Hypothalamus (tissue), 51 donors: ENCODE data around the gene TAF1C.
"Not testable (repeated sequence)": the region's sequence is repeated elsewhere in the genome, so short reads cannot be mapped to it uniquely, and the experiment has no call there.

Experiments
- DNase-seq, 51 donors: peaks; one replicate each; lab custom pipeline; 2025; lab: John Stamatoyannopoulos, UW

TAF1C gene

DNA sequence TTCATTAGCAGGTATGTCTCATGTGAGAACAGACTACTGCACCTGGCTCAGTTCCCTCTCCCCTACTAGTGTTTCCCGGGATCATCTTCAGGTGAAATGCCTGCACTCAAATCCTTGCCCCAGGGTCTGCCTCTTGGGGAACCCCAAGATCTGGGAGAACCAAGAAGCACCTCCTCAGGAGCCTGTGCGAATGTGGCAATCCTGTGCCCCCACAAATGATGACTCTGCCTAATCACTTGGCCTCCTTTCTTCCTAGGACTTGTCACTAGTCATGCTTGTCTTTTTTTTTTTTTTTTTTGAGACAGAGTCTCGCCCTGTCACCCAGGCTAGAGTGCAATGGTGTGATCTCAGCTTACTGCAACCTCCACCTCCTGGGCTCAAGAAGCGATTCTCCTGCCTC is 25.8 kb upstream of the TAF1C start:
- DNase-seq, result no peak

DNA sequence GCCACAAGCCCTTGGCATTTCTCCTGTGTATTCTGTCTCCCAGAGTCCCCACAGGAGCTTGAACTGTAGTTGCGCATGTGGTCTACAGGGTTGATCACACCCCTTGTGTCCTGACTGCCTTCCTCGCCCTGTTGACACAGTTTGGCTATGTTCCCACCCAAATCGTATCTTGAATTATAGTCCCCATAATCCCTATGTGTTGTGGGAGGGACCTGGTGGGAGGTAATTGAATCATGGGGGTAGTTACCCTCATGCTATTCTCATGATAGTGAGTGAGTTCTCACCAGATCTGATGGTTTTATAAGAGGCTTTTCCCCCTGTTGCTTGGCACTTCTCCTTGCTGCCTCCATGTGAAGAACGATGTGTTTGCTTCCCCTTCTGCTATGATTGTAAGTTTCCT is 25.3 kb upstream of the TAF1C start:
- DNase-seq, result no peak

DNA sequence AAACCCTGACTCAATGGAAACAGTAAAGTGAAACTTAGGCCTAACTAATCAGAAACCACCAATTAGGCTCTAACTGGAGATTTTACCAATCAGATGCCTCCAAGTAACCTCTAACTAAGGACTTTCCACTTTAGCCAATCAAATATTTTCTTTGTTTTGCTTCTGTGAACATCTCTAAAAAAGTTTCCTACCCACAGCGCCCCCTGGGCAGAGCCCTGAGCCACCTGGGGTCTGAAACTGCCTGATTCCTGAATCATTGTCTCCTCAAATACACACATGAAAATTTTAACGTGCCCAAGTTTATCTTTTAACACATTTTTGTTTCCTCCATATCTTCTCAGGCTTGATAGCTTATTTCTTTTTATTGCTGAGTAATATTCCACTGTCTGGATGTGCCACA is 23.1 kb upstream of the TAF1C start:
- DNase-seq, result no peak

DNA sequence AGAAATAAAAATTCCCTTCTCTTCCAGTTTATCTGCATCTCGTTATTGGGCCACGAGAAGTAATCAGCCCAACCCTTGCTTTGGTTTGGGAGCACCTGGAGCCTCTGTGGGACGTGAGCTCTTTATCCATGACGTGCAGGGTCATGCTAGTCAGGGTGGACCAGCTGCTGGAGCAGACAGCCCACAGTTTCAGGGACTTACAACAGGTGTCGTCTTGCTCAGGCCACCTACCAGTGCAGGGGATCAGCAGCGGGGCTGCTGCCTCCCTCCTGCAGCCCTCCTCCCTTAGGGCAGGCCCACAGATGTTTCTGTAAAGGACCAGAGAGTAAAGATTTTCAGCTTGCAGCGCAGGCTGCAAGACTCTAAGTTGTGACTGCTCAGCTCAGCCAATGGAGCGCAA is 21.0 kb upstream of the TAF1C start:
- no peak for DNase-seq

DNA sequence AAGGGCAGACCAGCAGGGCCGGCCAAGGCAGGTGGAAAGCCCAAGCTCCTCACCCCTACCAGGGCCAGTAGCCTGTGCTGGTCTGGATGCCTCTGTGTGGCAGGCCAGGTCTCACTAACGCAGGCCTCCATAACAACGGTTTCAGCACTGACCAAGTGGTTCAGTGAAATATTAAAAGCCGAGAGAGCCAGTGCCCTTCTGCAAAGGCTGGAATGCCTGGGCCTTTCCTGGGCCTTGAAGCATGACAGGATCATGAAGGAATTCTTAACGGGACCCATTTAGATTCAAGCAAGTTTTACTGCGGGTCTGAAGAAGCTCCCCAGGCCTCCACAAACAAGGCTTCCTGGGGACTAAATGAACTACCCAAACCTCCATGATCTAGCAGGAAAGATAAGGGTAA is 20.4 kb upstream of the TAF1C start:
- no peak for DNase-seq

DNA sequence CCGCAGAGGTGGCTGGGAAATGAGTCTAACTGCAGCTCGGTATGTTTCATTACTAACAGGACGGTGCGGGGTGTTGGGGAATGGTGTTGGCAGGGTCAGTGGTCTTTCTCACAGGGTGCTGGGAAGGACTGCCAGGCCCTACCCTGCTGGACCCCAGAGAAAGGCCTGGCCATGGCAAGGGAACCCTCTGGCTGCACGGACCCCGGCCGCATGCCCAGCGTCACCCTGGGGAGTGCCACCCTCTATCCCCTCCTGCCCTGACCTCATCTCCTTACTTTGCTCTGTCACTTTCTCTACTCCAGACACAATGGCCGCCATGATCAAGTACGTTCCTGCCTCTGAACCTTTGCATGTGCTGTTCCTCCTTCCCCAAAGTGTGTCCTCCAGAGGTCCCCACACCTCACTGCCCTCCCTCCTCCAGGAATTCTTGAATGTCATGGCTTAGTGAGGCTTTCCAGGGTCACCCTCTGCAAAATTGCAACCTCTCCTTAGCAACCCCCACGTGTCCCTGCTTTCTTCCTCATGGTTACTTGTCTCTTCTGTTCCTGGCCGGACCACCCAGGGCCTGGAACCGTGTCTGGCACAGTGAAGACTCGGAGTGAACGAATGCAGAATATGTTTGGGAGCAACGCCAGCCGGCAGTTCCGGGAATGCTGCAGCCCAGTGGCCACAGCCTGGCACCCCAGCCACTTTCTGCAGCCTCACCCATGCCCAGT is 19.3 kb upstream of the TAF1C start:
- no peak for DNase-seq

DNA sequence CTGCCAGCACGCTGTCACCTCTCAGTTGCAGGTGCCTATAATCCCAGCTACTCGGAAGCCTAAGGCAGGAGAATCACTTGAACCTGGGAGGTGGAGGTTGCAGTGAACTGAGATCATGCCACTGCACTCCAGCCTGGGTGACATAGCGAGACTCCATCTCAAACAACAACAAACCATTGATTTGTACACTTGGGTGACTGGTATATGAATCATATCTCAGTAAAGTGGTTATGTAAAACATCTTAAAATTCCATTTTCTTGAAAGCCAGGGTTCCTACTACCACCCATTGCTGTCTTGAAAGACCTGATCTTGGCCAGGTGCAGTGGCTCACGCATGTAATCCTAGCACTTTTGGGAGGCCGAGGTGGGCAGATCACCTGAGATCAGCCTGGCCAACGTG is 18.3 kb upstream of the TAF1C start:
- DNase-seq, result not testable (repeated sequence)

DNA sequence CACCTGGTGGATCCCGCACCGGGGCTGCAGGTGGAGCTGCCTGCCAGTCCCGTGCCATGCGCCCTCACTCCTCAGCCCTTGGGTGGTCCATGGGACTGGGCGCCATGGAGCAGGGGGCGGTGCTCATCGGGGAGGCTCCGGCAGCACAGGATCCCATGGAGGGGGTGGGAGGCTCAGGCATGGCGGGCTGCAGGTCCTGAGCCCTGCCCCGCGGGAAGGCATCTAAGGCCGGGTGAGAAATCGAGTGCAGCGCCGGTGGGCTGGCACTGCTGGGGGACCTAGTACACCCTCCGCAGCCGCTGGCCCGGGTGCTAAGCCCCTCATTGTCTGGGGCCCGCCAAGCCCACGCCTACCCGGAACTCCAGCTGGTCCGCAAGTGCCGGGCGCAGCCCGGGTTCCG is 17.7 kb upstream of the TAF1C start:
- DNase-seq, result not testable (repeated sequence)

DNA sequence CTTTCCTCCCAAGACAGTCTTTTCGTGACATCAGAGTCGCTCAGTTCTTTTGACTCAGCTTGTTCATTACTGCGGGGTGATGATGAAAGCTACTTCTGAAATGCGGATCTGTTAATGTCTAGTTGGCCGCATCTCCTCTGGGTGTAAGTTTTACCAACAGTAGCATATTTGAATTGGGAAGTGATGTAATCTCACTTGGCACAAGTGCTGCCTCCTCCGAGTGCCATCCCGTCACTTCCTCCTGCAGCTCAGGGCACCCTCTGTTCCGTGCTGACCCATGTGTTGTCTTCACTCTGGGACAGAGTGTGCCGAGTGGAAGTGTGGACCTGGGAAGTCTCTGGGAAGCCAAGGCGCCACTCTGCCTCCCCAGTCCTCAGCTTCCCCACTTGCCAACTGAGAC is 13.0 kb upstream of the TAF1C start:
- peak in 34 of 51 donors; percentile 7 to 80 (median 37) for DNase-seq

DNA sequence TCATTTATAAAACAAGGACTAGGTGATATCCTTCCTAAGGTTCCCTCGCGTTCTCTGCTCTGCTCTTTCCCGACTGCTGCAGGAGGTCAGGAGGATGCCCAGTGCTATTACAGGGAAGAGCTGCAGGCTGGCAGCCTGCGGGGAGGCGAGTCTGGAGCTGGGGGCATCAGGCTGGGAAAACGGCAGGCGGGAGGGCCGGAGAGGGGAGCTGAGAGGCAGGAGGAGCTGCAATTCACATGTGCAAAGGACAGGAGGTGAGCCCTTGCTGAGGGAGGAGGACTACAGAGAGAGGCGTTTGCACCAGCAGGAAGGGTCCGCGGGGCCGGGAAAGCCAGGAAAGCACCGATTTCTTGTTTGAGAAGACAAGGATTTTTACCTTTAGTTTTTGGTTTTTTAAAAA is 12.2 kb upstream of the TAF1C start:
- DNase-seq, result no peak

DNA sequence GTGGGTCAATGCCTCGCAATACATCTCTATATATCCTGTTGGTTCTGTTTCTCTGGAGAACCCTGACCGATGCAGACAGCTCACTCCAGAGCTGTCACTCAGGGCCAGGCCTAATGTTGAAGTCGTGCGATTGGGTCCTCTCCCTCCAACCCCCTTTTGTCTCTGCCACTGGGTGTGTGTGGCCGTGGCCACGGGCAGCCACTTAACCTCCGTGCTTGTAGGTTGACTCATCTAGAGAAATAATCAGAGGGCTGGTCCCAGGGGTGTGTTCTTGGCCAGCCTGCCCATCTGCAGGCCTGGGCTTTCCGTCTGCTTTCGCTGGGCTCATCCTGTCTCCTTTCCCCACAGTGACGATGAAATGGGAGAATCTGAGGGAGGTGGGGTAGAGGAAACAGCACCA is 11.5 kb upstream of the TAF1C start:
- no peak for DNase-seq

DNA sequence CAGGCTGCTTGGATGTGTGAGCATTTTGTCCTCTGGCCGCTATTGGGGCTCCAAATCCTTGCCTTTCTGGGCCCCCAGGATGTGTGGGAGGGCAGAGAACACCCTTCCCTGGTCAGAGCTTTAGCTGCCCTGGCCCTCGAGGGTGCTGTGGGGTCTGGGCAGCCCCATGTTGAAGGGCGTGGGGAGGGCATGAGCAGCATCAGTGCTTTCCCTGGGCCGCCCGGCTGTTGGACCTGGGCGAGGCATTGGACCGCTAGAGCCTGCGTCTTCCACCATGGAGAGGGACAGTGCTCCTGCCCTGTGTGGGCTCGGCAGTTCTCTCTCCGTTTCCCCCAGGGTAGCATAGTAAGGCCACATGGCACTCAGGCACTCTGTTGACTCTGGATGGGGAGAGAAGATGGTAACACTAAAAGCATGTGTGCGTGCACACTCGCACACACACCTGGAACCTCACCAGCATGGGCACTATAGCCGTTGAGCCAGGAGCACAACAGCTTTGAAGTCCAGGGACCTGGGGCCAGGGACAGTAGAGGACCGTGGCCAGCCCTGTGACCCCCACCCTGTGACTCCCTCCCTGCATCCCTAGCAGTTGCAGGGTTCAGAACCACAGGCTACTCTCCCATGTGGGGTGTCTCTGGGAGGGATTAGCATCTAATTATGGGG is 10.7 kb upstream of the TAF1C start:
- DNase-seq, result no peak

DNA sequence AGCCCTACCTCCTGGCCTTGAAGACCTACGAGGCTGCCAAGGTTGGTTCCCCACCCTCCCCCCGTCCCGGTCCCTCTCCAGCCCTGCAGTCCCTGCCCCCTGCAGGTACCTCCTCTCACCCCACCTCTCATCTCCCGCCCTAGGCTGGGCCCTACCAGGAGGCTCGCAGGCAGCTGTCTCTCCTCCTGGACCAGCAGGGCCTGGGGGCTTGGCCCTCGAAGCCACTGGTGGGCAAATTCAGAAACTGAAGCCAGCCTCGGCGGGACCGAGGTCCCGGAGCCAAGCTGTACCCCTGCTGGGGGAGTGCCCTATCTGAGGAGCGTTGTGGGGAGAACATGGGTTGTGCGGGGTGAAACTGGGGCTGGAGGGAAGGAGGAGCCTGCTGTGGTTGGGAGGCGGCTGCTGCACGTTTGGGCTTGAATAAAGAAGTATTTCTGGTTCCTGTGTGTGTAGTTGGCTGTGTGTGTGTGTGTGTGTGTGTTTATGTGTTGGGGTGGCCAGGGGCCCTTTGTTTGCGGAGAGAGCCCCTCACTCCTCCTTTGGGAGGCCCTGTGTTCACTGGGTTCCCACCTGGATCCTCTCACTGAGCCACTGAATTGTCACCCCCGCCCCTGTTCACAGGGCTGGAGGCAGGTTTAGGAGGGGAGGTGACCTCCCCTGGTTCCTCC is 10.0 kb upstream of the TAF1C start:
- DNase-seq, result no peak

DNA sequence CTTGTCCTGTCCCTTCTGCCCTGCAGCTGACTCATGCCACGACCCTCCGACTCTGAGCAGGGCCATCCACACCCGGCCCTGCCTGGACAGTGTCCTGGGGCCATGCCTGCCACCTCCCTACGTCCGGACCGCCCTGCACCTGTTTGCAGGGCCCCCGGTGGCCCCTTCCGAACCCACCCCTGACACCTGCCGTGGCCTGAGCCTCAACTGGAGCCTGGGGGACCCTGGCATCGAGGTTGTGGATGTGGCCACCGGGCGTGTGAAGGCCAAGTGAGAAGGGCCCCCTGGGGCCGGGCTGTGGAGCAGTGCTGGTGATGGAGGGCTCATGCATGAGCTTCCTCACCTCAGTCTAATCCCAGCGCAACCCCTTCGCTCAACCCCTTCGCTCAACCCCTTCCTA is 9.2 kb upstream of the TAF1C start:
- DNase-seq, result no peak

DNA sequence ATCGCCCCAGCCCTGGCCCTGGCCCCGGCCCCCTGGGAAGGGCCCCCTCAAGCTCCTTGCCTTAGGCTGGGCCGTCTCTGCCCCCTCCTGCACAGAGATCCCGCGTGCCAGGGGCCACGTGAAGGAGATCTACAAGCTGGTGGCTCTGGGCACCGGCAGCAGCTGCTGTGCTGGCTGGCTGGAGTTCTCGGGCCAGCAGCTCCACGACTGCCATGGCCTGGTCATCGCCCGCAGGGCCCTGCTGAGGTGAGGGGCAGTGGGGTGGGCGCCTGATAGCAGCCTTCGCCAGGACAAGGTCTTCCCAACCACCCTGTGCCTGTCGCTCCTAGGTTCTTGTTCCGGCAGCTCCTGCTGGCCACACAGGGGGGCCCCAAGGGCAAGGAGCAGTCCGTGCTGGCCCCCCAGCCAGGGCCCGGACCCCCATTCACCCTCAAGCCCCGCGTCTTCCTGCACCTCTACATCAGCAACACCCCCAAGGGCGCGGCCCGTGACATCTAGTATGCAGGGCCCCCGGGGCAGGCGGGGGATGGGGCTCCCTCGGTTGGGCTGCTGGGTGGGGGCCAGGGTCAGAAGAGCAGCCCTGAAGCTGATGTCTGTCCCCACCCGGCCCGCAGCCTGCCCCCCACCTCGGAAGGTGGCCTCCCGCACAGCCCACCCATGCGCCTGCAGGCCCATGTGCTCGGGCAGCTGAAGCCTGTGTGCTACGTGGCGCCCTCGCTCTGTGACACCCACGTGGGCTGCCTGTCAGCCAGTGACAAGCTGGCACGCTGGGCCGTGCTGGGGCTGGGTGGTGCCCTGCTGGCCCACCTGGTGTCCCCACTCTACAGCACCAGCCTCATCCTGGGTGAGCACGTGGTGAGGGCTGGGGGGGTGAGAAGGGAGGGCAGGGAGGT is 8.6 kb upstream of the TAF1C start:
- DNase-seq, result no peak

DNA sequence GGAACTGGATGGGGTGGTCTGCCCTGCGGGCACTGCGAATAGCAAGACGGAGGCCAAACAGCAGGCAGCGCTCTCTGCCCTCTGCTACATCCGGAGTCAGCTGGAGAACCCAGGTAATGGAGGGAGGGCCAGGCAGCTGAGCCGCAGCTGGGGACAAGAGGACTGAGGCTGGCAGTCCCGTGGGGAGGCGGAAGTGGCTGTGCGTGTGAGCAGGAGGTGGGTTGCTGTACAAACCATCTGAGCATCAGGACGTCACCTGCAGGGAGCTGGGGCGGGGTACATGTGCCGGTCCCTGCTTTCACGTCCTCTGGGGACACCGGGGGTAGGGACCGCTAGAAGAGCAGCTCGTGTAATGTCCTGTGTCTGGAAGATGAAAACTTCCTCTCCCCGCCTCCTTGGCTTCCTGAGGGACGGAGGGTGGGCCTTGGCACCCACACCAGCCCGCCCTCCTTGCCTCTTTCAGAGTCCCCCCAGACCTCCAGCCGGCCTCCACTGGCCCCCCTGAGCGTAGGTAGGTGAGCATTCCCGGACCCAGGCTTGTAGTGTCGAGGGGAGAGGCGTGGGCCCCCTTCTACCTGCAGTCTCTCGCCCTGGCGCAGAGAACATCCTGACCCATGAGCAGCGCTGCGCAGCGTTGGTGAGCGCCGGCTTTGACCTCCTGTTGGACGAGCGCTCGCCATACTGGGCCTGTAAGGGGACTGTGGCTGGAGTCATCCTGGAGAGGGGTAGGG is 7.8 kb upstream of the TAF1C start:
- peak in 1 of 51 donors; percentile 22 for DNase-seq

DNA sequence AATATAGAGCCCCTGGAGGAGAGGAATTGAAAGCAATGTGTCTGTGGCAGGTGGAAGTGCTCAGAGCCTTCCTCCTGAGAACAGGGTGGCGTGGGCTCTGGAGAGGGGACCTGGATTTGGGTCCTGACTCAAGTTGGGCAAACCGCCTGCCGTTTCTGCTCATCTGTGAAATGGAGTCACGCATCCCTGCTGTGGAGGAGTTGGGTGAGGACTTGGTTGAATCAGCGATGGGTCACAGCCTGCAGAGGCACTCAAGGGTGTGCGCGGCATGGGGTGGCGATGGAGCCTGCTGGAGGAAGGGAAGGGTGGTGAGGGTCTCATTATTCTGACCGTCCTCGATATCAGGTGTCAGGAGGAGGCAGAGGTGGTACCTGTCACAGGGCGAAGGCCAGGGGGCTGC is 7.2 kb upstream of the TAF1C start:
- peak in 1 of 51 donors; percentile 42 for DNase-seq

DNA sequence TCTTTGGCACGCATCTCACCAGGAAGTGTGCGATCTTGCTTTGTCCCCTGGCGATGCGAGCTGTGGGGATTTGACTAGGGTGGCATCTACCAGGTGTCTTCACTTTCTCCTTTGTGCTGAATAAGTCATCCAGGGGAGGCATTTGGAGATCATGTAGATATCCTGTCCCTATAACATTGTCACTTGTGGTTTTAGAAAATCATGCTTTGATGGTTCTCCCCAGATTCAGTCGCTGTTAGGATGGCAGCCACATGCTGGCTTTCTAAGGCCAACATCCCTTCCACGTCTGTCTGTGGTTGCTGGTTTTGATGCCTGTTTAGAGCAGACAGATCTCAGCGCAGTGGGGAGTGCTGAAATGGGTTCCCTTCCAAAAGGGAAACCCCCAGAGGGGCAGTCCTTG is 6.6 kb upstream of the TAF1C start:
- no peak for DNase-seq

DNA sequence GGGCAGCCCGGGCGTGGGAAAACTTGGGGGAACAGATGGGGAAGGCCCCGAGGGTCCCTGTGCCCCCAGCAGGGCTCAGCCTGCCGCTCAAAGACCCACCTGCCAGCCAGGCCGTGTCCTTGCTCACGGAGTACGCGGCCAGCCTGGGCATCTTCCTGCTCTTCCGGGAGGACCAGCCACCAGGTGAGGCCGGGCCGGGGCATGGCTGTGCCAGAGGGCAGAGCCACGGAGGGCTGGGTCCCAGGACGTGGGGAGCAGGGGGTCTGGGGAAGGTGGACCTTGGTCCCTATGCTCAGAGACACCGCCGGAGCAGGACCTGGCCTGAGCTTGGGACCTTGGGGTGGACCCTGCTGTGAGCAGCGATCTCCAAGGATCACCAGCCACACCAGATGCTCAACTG is 4.6 kb upstream of the TAF1C start:
- no peak for DNase-seq

DNA sequence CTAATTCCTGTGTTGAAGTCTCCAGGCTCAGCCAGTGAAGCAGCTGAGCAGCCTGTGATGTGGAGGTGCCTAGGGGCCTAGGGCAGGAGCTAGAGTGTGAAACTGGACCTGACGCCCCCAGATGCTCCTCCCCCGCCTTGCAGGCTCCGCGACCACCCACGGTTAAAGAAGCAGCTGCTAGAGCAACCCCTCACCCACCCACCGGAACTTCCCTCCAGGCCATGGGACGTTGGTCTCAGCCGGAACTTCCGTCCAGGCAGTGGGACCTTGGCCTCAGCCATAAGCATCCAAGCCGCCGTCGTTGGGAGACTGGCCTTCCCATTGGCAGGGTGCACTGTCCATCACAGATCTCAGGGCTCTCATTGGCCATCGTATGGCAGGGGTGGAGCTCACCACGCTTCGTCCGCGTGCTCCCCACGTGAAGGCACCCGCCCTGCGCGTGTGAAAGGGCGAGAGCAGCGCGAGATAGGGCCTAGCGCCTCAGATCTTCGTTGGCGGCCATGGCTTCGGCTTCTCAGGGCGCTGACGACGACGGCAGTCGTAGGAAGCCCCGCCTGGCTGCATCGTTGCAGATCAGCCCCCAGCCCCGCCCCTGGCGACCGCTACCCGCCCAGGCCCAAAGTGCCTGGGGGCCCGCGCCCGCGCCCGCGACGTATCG is 4.0 kb upstream of the TAF1C start, which contains the start of gene ADAD2:
Gene ADAD2 (plus strand): TSS at position 427 of the 658 bp plus-strand sequence. CDS start 74 bp downstream, at position 501.
- no peak for DNase-seq
